ENCODE data around the gene ERGIC3. TPM values are rescaled to one million over a fixed set of nuclear protein-coding genes. Genes with fewer than 3 reads are reported as not detected.
"Not testable (repeated sequence)": the region's sequence is repeated elsewhere in the genome, so short reads cannot be mapped to it uniquely, and the experiment has no call there.

The ERGIC3 gene
- total and polyA plus RNA-seq, 2 donors (not counting 1 experiment from before 2014, with no cell fraction given) = 191 to 254 TPM

DNA sequence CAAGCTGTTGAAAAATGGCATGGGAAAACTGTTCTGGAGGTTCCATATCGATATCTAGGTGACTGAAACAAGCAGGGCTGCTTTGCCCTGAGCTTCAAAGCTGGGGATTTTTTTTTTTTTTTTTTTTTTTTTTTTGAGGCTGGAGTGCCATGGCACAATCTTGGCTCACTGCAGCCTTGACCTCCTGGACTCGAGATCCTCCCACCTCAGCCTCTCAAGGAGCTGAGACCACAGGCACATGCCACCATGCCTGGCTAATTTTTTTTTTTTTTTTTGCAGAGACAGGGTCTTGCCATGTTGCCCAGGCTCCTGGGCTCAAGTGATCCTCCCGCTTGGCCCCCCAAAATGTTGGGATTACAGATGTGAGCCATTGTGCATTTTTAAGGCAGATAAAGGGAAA, 11.0 kb downstream of the ERGIC3 start:
- TF ChIP-seq EZH2 (IDR thresholded peaks at IDR 0.05; ENCODE audit: borderline replicate concordance, insufficient read depth, low read depth, low read length, poor library complexity, severe bottlenecking) = no peak
- TF ChIP-seq, protein P1, sequence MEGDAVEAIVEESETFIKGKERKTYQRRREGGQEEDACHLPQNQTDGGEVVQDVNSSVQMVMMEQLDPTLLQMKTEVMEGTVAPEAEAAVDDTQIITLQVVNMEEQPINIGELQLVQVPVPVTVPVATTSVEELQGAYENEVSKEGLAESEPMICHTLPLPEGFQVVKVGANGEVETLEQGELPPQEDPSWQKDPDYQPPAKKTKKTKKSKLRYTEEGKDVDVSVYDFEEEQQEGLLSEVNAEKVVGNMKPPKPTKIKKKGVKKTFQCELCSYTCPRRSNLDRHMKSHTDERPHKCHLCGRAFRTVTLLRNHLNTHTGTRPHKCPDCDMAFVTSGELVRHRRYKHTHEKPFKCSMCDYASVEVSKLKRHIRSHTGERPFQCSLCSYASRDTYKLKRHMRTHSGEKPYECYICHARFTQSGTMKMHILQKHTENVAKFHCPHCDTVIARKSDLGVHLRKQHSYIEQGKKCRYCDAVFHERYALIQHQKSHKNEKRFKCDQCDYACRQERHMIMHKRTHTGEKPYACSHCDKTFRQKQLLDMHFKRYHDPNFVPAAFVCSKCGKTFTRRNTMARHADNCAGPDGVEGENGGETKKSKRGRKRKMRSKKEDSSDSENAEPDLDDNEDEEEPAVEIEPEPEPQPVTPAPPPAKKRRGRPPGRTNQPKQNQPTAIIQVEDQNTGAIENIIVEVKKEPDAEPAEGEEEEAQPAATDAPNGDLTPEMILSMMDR (IDR thresholded peaks at IDR 0.05) = no peak
- Histone ChIP-seq H3K9ac (ENCODE audit: low read length) (no peak overlapping the region), H3K36me3 (replicated peaks in 1 of 2; ENCODE audit: control extremely low read depth in 1 of 2, control insufficient read depth in 1 of 2, extremely low read depth in 1 of 2, insufficient read depth in 2 of 2, low read length in 1 of 2) (peaks cover 0 to 58% of the 10 kb centered on the region in 2 experiments), H3K27ac (ENCODE audit: low read length in 2 of 2) (no peak overlapping the region), H2AFZ (ENCODE audit: insufficient read depth, low read depth, low read length, poor library complexity, severe bottlenecking) (no peak overlapping the region), H3K4me1 (ENCODE audit: control insufficient read depth in 2 of 2, insufficient read depth in 2 of 2, low read length in 2 of 2) (no peaks in the 10 kb centered on the region), H3K79me2 (ENCODE audit: control insufficient read depth, insufficient read depth, low read length) (no peaks in the 10 kb centered on the region), H4K20me1 (ENCODE audit: control insufficient read depth, insufficient read depth, low read length, poor library complexity, severe bottlenecking) (no peaks in the 10 kb centered on the region), H3K27me3 (replicated peaks in 1 of 4; ENCODE audit: control extremely low read depth in 1 of 4, control insufficient read depth in 3 of 4, insufficient read depth in 4 of 4, low read length in 3 of 4) (no peaks in the 10 kb centered on the region), H3K4me3 (ENCODE audit: control extremely low read depth in 1 of 5, extremely low read depth in 1 of 5, insufficient read depth in 1 of 5, low read depth in 2 of 5, low read length in 4 of 5) (no peak overlapping the region), H3K9me3 (ENCODE audit: control extremely low read depth in 1 of 3, control insufficient read depth in 2 of 3, insufficient read depth in 1 of 3, low read length in 2 of 3) (no peaks in the 10 kb centered on the region), H3K4me2 (replicated peaks; ENCODE audit: low read depth, low read length, poor library complexity, severe bottlenecking) (no peak overlapping the region)
- Mint-ChIP-seq H3K9me3 (ENCODE audit: insufficient read depth) (no peaks in the 10 kb centered on the region), H3K4me1 (no peaks in the 10 kb centered on the region), H3K4me3 (no peak overlapping the region), H3K27ac (no peak overlapping the region), H3K27me3 (no peaks in the 10 kb centered on the region)
- 100% methylated on average over 3 of the region's 3 CpGs for WGBS (ENCODE audit: insufficient coverage)
- no peak for DNase-seq
- intact Hi-C loops (cut with micrococcal nuclease) = no loop called here
- ATAC-seq (ENCODE audit: low read depth) = no peak
- ChIA-PET CTCF (no interaction called here), POLR2A (no interaction called here)

DNA sequence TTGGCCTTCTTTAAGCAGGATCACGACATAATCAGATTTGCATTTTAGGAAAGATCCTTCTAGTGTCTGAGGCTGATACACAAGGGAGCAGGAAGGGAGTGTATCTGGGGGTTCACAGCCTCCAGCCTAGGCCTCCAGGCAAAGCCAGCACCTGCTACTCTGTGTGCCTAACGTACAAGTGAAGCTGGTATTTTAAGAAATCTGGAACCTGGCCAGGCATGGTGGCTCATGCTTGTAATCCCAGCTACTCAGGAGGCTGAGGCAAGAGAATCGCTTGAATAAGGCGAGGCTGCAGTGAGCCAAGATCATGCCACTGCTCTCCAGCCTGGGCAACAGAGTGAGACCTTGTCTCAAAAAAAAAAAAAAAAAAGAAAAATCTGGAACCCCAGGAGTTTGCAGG, 13.6 kb downstream of the ERGIC3 start:
- H3K4me1 ChIP-seq (ENCODE audit: control insufficient read depth in 2 of 2, insufficient read depth in 2 of 2, low read length in 2 of 2); ATAC-seq (ENCODE audit: low read depth); DNase-seq; H3K9ac ChIP-seq (ENCODE audit: low read length); H3K9me3 Mint-ChIP-seq (ENCODE audit: insufficient read depth); intact Hi-C loops (cut with micrococcal nuclease); CTCF ChIA-PET; H3K4me3 ChIP-seq (ENCODE audit: control extremely low read depth in 1 of 5, extremely low read depth in 1 of 5, insufficient read depth in 1 of 5, low read depth in 2 of 5, low read length in 4 of 5); POLR2A ChIA-PET; H3K9me3 ChIP-seq (ENCODE audit: control extremely low read depth in 1 of 3, control insufficient read depth in 2 of 3, insufficient read depth in 1 of 3, low read length in 2 of 3); H3K4me1 Mint-ChIP-seq; H4K20me1 ChIP-seq (ENCODE audit: control insufficient read depth, insufficient read depth, low read length, poor library complexity, severe bottlenecking); H3K79me2 ChIP-seq (ENCODE audit: control insufficient read depth, insufficient read depth, low read length); H3K27ac Mint-ChIP-seq; H3K27ac ChIP-seq (ENCODE audit: low read length in 2 of 2); H3K4me3 Mint-ChIP-seq; H3K27me3 ChIP-seq (replicated peaks in 1 of 4; ENCODE audit: control extremely low read depth in 1 of 4, control insufficient read depth in 3 of 4, insufficient read depth in 4 of 4, low read length in 3 of 4); H3K4me2 ChIP-seq (replicated peaks; ENCODE audit: low read depth, low read length, poor library complexity, severe bottlenecking); H2AFZ ChIP-seq (ENCODE audit: insufficient read depth, low read depth, low read length, poor library complexity, severe bottlenecking); H3K27me3 Mint-ChIP-seq: not testable (repeated sequence)
- H3K36me3 ChIP-seq (replicated peaks in 1 of 2; ENCODE audit: control extremely low read depth in 1 of 2, control insufficient read depth in 1 of 2, extremely low read depth in 1 of 2, insufficient read depth in 2 of 2, low read length in 1 of 2) = peaks cover 0 to 41% of the 10 kb centered on the region in 2 experiments
- WGBS (ENCODE audit: insufficient coverage) = 100% methylated on average over 4 of the region's 4 CpGs
